PC-3 (cell line): Measurements from ENCODE around the gene KIAA0930. TPM values are rescaled to one million over a fixed set of nuclear protein-coding genes. Genes with fewer than 3 reads are reported as not detected.

ENCODE experiments used
- ATAC-seq: fragments of 200-7000 bp; cut with Tn5 transposase; 2 replicates; pipeline ENCODE4 v1.9.1; 2020; ENCODE audit warnings: mild to moderate bottlenecking, moderate library complexity
- BruUV-seq: library from RNA; stranded (reverse); fragments of 400-500 nt; replicated peaks from 2 replicates; lab custom pipeline; 2021; lab: Mats Ljungman, UMichigan
- CTCF ChIA-PET: fragments of 300-600 bp; sonication (Branson Sonifier 250); formaldehyde crosslinking; loops from one replicate; lab custom pipeline; 2022; ENCODE audit warnings: antibody characterized with exemption; lab: Charles Lee
- POLR2A ChIA-PET: fragments of 300-600 bp; sonication (Branson Sonifier 250); formaldehyde crosslinking; loops from one replicate; lab custom pipeline; 2022; ENCODE audit warnings: antibody characterized with exemption; ENCODE audit not compliant: unreplicated experiment; lab: Charles Lee
- DNase-seq: peaks from one replicate; pipeline ENCODE4 v3.0.0-alpha.2; 2015
- H2AFZ ChIP-seq: fragments of 300-600 bp; sonication (generic); 2 replicates; pipeline ENCODE4 v1.6.0; 2016; ENCODE audit warnings: antibody characterized with exemption, low read length
- H3F3A ChIP-seq: fragments of 300-600 bp; sonication (generic); one replicate; pipeline ENCODE4 v1.6.0; 2017; ENCODE audit warnings: antibody characterized with exemption, low read length, control low read depth, mild to moderate bottlenecking; ENCODE audit not compliant: unreplicated experiment
- H3K27ac ChIP-seq: fragments of 300-600 bp; sonication (generic); 2 replicates; pipeline ENCODE4 v1.5.1; 2016; ENCODE audit warnings: mild to moderate bottlenecking, low read length
- H3K27me3 ChIP-seq: fragments of 300-600 bp; sonication (generic); 2 replicates; pipeline ENCODE4 v1.6.1; 2016; ENCODE audit warnings: low read length, mixed read lengths
- H3K36me3 ChIP-seq: fragments of 300-600 bp; sonication (generic); 2 replicates; pipeline ENCODE4 v1.6.1; 2016; ENCODE audit warnings: low read depth, mixed run types, low read length, mixed read lengths
- H3K4me1 ChIP-seq: fragments of 300-600 bp; sonication (generic); 2 replicates; pipeline ENCODE4 v1.5.1; 2016; ENCODE audit warnings: low read length; ENCODE audit not compliant: insufficient read depth
- H3K4me2 ChIP-seq: fragments of 300-600 bp; sonication (generic); 2 replicates; pipeline ENCODE4 v1.6.0; 2016; ENCODE audit warnings: low read length
- H3K4me3 ChIP-seq: fragments of 300-600 bp; sonication (generic); 2 replicates; pipeline ENCODE4 v1.5.1; 2016; ENCODE audit warnings: mild to moderate bottlenecking, low read length, mixed read lengths
- H3K79me2 ChIP-seq: fragments of 300-600 bp; sonication (generic); 2 replicates; pipeline ENCODE4 v1.6.1; 2017; ENCODE audit warnings: low read length, mixed read lengths
- H3K9ac ChIP-seq: fragments of 300-600 bp; sonication (generic); 2 replicates; pipeline ENCODE4 v1.6.0; 2016; ENCODE audit warnings: mild to moderate bottlenecking, low read length
- H3K9me2 ChIP-seq: fragments of 300-600 bp; sonication (generic); replicated peaks from 2 replicates; pipeline ENCODE4 v1.6.1; 2016; ENCODE audit warnings: mixed run types, low read length, mixed read lengths
- H3K9me3 ChIP-seq: fragments of 300-600 bp; sonication (generic); 2 replicates; pipeline ENCODE4 v1.6.1; 2016; ENCODE audit warnings: low read length, mixed read lengths
- H4K20me1 ChIP-seq: fragments of 300-600 bp; sonication (generic); 2 replicates; pipeline ENCODE4 v1.6.1; 2016; ENCODE audit warnings: low read length, mixed read lengths
- EZH2 ChIP-seq: fragments of 300-600 bp; sonication (generic); IDR thresholded peaks from one replicate; pipeline ENCODE4 v1.6.1; 2017; ENCODE audit warnings: antibody characterized with exemption, mild to moderate bottlenecking, low read length; ENCODE audit not compliant: unreplicated experiment
- EZH2phosphoT487 ChIP-seq: fragments of 300-600 bp; sonication (generic); IDR thresholded peaks from 2 replicates; pipeline ENCODE4 v1.6.1; 2018; ENCODE audit warnings: mild to moderate bottlenecking, antibody characterized with exemption, low read length, borderline replicate concordance
- intact Hi-C: fragments of 100-400 bp; cut with micrococcal nuclease; formaldehyde crosslinking; loops from 2 replicates; pipeline ENCODE4 v1.9.0; 2023
- total RNA-seq: library from RNA; depleted of rRNA; stranded (reverse); fragments of >200 nt; gene quantifications from 2 replicates; pipeline ENCODE4 v1.2.3, GENCODE V29; 2014
- TF ChIP-seq, protein P1 (sequence below): fragments of 300-600 bp; sonication (generic); conservative IDR thresholded peaks from 2 replicates; pipeline ENCODE4 v1.5.1; 2017; ENCODE audit warnings: antibody characterized with exemption, low read depth, mild to moderate bottlenecking, low read length

Gene KIAA0930
- total RNA-seq, 1 experiment from 2014 or later: 29.8 TPM

DNA sequence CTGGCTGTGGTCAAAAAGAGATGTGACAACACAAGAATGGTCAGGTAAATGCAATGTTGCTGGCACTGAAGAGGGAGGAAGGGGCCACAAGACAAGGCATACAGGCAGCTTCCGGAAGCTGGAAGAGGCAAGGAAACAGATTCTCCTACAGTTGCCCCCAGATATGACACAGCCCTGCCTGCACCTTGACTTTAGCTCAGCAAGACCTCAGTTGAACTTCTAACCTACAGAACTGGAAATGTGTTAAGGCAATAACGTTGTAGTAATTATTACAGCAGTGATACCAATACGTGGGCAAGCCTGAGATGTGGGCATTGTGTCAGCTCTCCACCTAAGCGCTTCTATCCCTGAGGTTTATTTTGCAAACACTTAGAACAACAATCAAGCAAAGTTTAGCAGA lies 4.2 kb upstream of the KIAA0930 start:
- no TSS peak for BruUV-seq
- CTCF ChIA-PET: no interaction called here
- POLR2A ChIA-PET: no interaction called here

DNA sequence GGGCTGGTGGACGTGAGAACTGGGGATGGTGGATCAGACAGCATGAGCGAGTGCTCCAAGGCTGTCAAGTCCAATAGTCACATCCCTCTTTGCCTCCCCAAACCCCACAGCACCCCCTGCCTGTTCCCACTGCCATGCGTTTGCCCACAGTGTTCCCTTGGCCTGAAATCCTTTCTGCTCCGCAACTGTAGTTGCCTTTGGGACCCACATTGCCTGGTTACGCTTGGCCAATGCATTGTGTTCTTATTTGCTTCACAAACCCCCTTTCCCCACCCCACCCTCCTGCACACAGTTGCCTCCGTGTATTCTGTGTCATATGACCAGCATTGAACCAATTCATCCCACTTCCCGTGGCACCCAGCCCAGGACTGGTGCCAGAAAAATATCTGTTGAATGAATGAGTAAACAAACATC lies 2.1 kb upstream of the KIAA0930 start:
- no peaks in the 10 kb centered on the region for H3K27me3 ChIP-seq
- no peak overlapping the region for H3K4me3 ChIP-seq
- ATAC-seq: peak; percentile 19
- BruUV-seq: no TSS peak
- POLR2A ChIA-PET: no interaction called here
- peak overlapping the region; percentile 62 for H3K27ac ChIP-seq
- TF ChIP-seq, protein P1, sequence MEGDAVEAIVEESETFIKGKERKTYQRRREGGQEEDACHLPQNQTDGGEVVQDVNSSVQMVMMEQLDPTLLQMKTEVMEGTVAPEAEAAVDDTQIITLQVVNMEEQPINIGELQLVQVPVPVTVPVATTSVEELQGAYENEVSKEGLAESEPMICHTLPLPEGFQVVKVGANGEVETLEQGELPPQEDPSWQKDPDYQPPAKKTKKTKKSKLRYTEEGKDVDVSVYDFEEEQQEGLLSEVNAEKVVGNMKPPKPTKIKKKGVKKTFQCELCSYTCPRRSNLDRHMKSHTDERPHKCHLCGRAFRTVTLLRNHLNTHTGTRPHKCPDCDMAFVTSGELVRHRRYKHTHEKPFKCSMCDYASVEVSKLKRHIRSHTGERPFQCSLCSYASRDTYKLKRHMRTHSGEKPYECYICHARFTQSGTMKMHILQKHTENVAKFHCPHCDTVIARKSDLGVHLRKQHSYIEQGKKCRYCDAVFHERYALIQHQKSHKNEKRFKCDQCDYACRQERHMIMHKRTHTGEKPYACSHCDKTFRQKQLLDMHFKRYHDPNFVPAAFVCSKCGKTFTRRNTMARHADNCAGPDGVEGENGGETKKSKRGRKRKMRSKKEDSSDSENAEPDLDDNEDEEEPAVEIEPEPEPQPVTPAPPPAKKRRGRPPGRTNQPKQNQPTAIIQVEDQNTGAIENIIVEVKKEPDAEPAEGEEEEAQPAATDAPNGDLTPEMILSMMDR: peak; percentile 19; the same call in 1 of the 2 replicates
- TF ChIP-seq EZH2phosphoT487 (no peak), EZH2 (no peak)
- peak; percentile 84 for DNase-seq
- H3K36me3 ChIP-seq: no peaks in the 10 kb centered on the region
- H3K79me2 ChIP-seq: peaks cover 15% of the 10 kb centered on the region
- no peaks in the 10 kb centered on the region; the same call in 1 of the 2 replicates for H4K20me1 ChIP-seq
- CTCF ChIA-PET: no interaction called here
- H3K9me2 ChIP-seq: no peaks in the 10 kb centered on the region
- intact Hi-C loops: loop anchor here (10.0 kb wide), 1 partner anchor 138 kb away; no protein-coding TSS in a partner anchor
- no peaks in the 10 kb centered on the region for H3K9me3 ChIP-seq
- H3K4me2 ChIP-seq: peak overlapping the region; percentile 37; the same call in 1 of the 2 replicates
- peaks cover 35% of the 10 kb centered on the region for H3K4me1 ChIP-seq
- no peak overlapping the region; the same call in 1 of the 2 replicates for H3K9ac ChIP-seq
- H2AFZ ChIP-seq: no peak overlapping the region
- peaks cover 6% of the 10 kb centered on the region for H3F3A ChIP-seq

More for the DNA sequence above, 4.2 kb upstream of the KIAA0930 start:
- peaks cover 5% of the 10 kb centered on the region for H3K79me2 ChIP-seq
- H3K36me3 ChIP-seq: no peaks in the 10 kb centered on the region
- H3K4me1 ChIP-seq: peaks cover 30% of the 10 kb centered on the region
- H3K9me3 ChIP-seq: no peaks in the 10 kb centered on the region
- no peaks in the 10 kb centered on the region for H3K27me3 ChIP-seq
- H3K9ac ChIP-seq: no peak overlapping the region
- DNase-seq (no peak), ATAC-seq (no peak)
- H4K20me1 ChIP-seq: no peaks in the 10 kb centered on the region
- no peak overlapping the region for H3K4me2 ChIP-seq
- TF ChIP-seq EZH2: no peak
- TF ChIP-seq, protein P1: no peak
- TF ChIP-seq EZH2phosphoT487: no peak
- H3K9me2 ChIP-seq: no peaks in the 10 kb centered on the region
- no peak overlapping the region for H2AFZ ChIP-seq
- H3F3A ChIP-seq: peaks cover 6% of the 10 kb centered on the region
- H3K4me3 ChIP-seq: no peak overlapping the region
- H3K27ac ChIP-seq: no peak overlapping the region
- intact Hi-C loops: loop anchor here (5.0 to 10.0 kb wide), 2 partner anchors 43 to 140 kb away; no protein-coding TSS in a partner anchor

DNA sequence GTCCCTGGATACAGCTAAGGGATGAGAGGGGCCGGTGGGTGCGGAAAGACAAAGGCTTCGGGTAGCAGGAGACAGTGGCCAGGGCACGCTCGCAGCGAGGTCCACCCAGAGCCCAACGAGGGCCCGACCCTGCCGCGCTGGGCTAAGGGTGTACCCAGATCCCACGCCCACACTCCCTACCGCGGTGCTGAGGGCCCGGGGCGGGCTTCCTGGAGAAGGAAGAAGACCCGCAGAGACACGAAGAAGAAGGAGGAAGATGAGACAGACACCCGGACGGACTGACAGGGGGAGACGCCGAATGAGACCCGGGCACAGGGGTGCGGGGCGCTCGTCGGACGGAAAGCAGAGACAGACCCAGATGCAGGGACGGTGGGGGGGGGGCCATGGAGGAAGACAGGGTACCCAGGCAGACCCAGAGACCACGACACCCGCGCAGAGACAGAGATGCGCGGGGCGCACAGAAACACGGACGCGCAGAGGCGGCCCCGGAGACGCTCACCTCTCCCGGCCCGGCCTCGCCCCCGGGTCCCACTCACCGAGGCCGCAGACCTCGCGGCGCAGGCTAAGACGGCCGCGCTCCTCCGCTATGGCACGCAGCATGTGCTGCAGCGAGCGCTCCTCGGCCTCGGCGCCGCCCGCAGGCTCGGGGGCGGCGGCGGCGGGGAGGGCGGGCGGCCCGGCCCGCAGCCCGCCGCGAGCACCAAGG lies 437 bp downstream of the KIAA0930 start:
- H3K79me2 ChIP-seq: peaks cover 15% of the 10 kb centered on the region
- no peak overlapping the region for H3K27ac ChIP-seq
- TF ChIP-seq, protein P1: no peak
- TF ChIP-seq EZH2phosphoT487: no peak
- no peak for TF ChIP-seq EZH2
- no peaks in the 10 kb centered on the region for H3F3A ChIP-seq
- intact Hi-C loops: loop anchor here (10.0 kb wide), 1 partner anchor 135 kb away; no protein-coding TSS in a partner anchor
- ATAC-seq: peak; percentile 35
- POLR2A ChIA-PET: no interaction called here
- no peak for DNase-seq
- no peaks in the 10 kb centered on the region for H3K36me3 ChIP-seq
- H3K4me2 ChIP-seq: peak overlapping the region; percentile 92
- peak overlapping the region; percentile 86 for H3K4me3 ChIP-seq
- H3K27me3 ChIP-seq: no peaks in the 10 kb centered on the region
- H2AFZ ChIP-seq: 0 out of 2 replicates have a peak overlapping the region, but pooled peaks have one; percentile 30
- no peaks in the 10 kb centered on the region; the same call in 1 of the 2 replicates for H4K20me1 ChIP-seq
- no peaks in the 10 kb centered on the region for H3K9me2 ChIP-seq
- CTCF ChIA-PET: no interaction called here
- peak overlapping the region; percentile 74 for H3K9ac ChIP-seq
- BruUV-seq: no TSS peak
- H3K9me3 ChIP-seq: no peaks in the 10 kb centered on the region
- H3K4me1 ChIP-seq: peaks cover 20% of the 10 kb centered on the region
